Endodermal cell (in vitro differentiated cells): Measurements from ENCODE around the gene MTCH2. TPM values are rescaled to one million over a fixed set of nuclear protein-coding genes. Genes with fewer than 3 reads are reported as not detected.
"Not testable (repeated sequence)": the region's sequence is repeated elsewhere in the genome, so short reads cannot be mapped to it uniquely, and the experiment has no call there.

ENCODE experiments used
- DNase-seq: peaks from one replicate; pipeline ENCODE4 v3.0.0-alpha.2; 2017
- H3K27ac ChIP-seq: 2 replicates; pipeline ENCODE4 v1.5.1; 2013; ENCODE audit warnings: mild to moderate bottlenecking, low read depth, low read length, moderate library complexity
- H3K27me3 ChIP-seq: 2 replicates; pipeline ENCODE4 v1.6.1; 2013; ENCODE audit warnings: mild to moderate bottlenecking, low read length, moderate library complexity; ENCODE audit not compliant: insufficient read depth, control insufficient read depth, poor library complexity, severe bottlenecking
- H3K36me3 ChIP-seq: 2 replicates; pipeline ENCODE4 v1.7.0; 2013; ENCODE audit warnings: mild to moderate bottlenecking, low read length, moderate library complexity; ENCODE audit not compliant: control insufficient read depth, insufficient read depth
- H3K4me1 ChIP-seq: one replicate; pipeline ENCODE4 v1.7.0; 2013; ENCODE audit warnings: low read length; ENCODE audit not compliant: control insufficient read depth, insufficient read depth
- H3K4me3 ChIP-seq: 2 replicates; pipeline ENCODE4 v1.5.1; 2013; ENCODE audit warnings: mild to moderate bottlenecking, low read length, moderate library complexity
- H3K9ac ChIP-seq: 2 replicates; pipeline ENCODE4 v1.6.1; 2013; ENCODE audit warnings: mild to moderate bottlenecking, low read length, moderate library complexity; ENCODE audit not compliant: poor library complexity, severe bottlenecking; ENCODE audit errors: extremely low read depth
- H3K9me3 ChIP-seq: 2 replicates; pipeline ENCODE4 v1.6.1; 2013; ENCODE audit warnings: mild to moderate bottlenecking, low read length, moderate library complexity; ENCODE audit not compliant: control insufficient read depth
- H3K27ac Mint-ChIP-seq: 2 replicates; pipeline ENCODE4 v1.8.0; 2020; ENCODE audit warnings: mixed read lengths
- H3K27me3 Mint-ChIP-seq: 2 replicates; pipeline ENCODE4 v1.8.0; 2021; ENCODE audit warnings: mild to moderate bottlenecking, mixed read lengths; ENCODE audit not compliant: insufficient read depth
- H3K36me3 Mint-ChIP-seq: 2 replicates; pipeline ENCODE4 v1.8.0; 2020; ENCODE audit warnings: low read depth, mixed read lengths
- H3K4me1 Mint-ChIP-seq: 2 replicates; pipeline ENCODE4 v1.8.0; 2020; ENCODE audit warnings: mixed read lengths
- H3K4me3 Mint-ChIP-seq: 2 replicates; pipeline ENCODE4 v1.8.0; 2020; ENCODE audit warnings: mild to moderate bottlenecking, moderate library complexity, mixed read lengths
- H3K9me3 Mint-ChIP-seq: 2 replicates; pipeline ENCODE4 v1.8.0; 2020; ENCODE audit warnings: mild to moderate bottlenecking, mixed read lengths
- CTCF ChIP-seq: fragments of 200-600 bp; sonication (generic); conservative IDR thresholded peaks from 2 replicates; pipeline ENCODE4 v1.5.0; 2021; ENCODE audit warnings: antibody characterized with exemption, mild to moderate bottlenecking
- WGBS, 2 experiments: methylation state at CpG; one replicate each; pipeline versions ENCODE4 v1.1.5 to v1.1.7; 2013; ENCODE audit warnings: missing lambda C conversion rate in 2 of 2, mixed read lengths in 1 of 2; ENCODE audit not compliant: insufficient coverage in 1 of 2, insufficient read length in 1 of 2; 5-methylcytosine and 5-hydroxymethylcytosine counted together
- total RNA-seq, 2 donors: library from RNA; stranded (reverse); fragmentation: NEBNext Ultra II Directional in 1 of 2; extraction: Animal tissue kit (Norgen Biotek cat#: 25700) in 1 of 2; gene quantifications; 2 replicates in 1 of 2; 3 replicates in 1 of 2; pipeline ENCODE4 v1.2.1, GENCODE V29; 2021

The MTCH2 gene
- total RNA-seq, 2 donors from 2014 or later, result 123 to 147 TPM

DNA sequence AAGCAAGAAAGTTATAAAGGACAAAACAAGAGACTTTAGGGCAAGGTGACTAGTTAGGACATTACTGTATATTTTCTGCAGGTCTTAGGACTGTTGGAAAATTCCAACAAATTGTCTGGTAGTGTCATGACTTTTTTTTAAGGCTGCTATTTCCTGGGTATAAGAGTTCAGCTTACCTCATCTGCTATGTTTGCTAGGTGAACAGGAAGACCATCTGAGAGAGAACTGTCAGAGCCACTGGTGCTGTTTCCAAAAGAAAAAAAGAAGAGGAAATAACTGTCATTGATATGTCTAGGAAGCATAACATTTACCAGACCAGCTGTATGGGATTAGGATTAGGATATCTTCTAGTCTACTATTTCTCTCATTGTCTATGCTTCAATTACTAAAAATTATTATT lies 26.3 kb upstream of the MTCH2 start:
- Mint-ChIP-seq H3K27me3 (no peaks in the 10 kb centered on the region), H3K9me3 (no peaks in the 10 kb centered on the region), H3K4me3 (no peak overlapping the region), H3K36me3 (no peaks in the 10 kb centered on the region), H3K27ac (no peak overlapping the region), H3K4me1 (no peaks in the 10 kb centered on the region)
- no peak for TF ChIP-seq CTCF
- Histone ChIP-seq H3K4me3 (no peak overlapping the region), H3K9me3 (no peaks in the 10 kb centered on the region), H3K9ac (no peak overlapping the region), H3K27me3 (no peaks in the 10 kb centered on the region), H3K4me1 (no peaks in the 10 kb centered on the region), H3K27ac (no peak overlapping the region), H3K36me3 (no peaks in the 10 kb centered on the region)
- no peak for DNase-seq

GRCh38 chr11:47667555-47667954 lies 25.2 kb upstream of the MTCH2 start:
- Mint-ChIP-seq H3K36me3 (no peaks in the 10 kb centered on the region), H3K4me1 (no peaks in the 10 kb centered on the region), H3K4me3 (no peak overlapping the region), H3K27ac (no peak overlapping the region), H3K9me3 (no peaks in the 10 kb centered on the region), H3K27me3 (no peaks in the 10 kb centered on the region)
- TF ChIP-seq CTCF, result no peak
- no peaks in the 10 kb centered on the region for H3K27me3 ChIP-seq
- no peaks in the 10 kb centered on the region for H3K9me3 ChIP-seq
- H3K27ac ChIP-seq, result no peak overlapping the region
- no peak for DNase-seq
- WGBS, 2 experiments, result 93 to 100% methylated on average over 1 of the region's 2 CpGs
- H3K36me3 ChIP-seq, result no peaks in the 10 kb centered on the region
- no peak overlapping the region for H3K9ac ChIP-seq
- H3K4me1 ChIP-seq, result no peaks in the 10 kb centered on the region
- H3K4me3 ChIP-seq, result no peak overlapping the region

DNA sequence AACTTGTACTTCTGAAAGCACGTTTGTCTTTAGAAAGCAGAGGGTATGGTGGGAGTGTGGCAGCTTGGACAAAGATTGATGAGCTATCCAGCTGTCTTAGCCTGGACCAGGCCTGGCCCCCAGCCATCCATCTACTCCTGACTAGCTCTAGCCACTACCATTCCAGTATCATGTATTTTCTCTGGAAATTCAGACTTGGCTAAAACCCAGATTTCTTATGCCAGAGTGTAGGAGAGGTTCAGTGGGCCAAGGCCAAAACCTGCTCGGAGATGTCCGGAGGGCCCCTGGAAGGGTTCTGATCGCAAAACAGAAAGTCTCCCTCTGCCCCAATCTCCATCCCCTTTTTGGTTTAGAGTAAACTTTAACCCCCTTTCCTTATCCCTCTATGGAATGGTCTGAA lies 24.8 kb upstream of the MTCH2 start:
- H3K27me3 ChIP-seq, result no peaks in the 10 kb centered on the region
- no peaks in the 10 kb centered on the region for H3K36me3 Mint-ChIP-seq
- H3K4me1 Mint-ChIP-seq, result no peaks in the 10 kb centered on the region
- no peak for DNase-seq
- no peaks in the 10 kb centered on the region for H3K4me1 ChIP-seq
- no peak for TF ChIP-seq CTCF
- no peaks in the 10 kb centered on the region for H3K9me3 ChIP-seq
- no peak overlapping the region for H3K27ac ChIP-seq
- H3K4me3 ChIP-seq, result no peak overlapping the region
- no peaks in the 10 kb centered on the region for H3K27me3 Mint-ChIP-seq
- H3K27ac Mint-ChIP-seq, result no peak overlapping the region
- H3K36me3 ChIP-seq, result no peaks in the 10 kb centered on the region
- H3K9me3 Mint-ChIP-seq, result no peaks in the 10 kb centered on the region
- 82 to 83% methylated on average over 3 to 4 of the region's 4 CpGs for WGBS, 2 experiments
- H3K4me3 Mint-ChIP-seq, result no peak overlapping the region
- H3K9ac ChIP-seq, result no peak overlapping the region

DNA sequence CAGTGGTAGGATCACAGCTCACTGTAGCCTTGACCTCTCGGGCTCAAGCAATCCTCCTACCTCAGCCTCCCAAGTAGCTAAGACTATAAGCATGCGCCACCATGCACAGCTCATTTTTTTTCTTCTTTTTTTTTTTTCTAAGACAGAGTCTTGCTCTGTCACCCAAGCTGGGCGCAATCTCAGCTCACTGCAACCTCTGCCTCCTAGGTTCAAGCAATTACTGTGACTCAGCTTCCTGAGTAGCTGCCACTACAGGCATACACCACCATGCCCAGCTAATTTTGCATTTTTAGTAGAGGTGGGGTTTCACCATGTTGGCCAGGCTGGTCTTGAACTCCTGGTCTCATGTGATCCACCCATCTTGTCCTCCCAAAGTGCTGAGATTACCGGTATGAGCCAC lies 22.6 kb upstream of the MTCH2 start:
- not testable (repeated sequence) for H3K27me3 Mint-ChIP-seq

More for the DNA sequence above, 22.6 kb upstream of the MTCH2 start:
- not testable (repeated sequence) for H3K4me1 ChIP-seq, H3K27ac Mint-ChIP-seq, DNase-seq, H3K9me3 Mint-ChIP-seq, H3K36me3 ChIP-seq, H3K9me3 ChIP-seq, H3K4me3 ChIP-seq, H3K27ac ChIP-seq, H3K9ac ChIP-seq, H3K4me1 Mint-ChIP-seq, H3K36me3 Mint-ChIP-seq, H3K27me3 ChIP-seq, H3K4me3 Mint-ChIP-seq
- WGBS, 2 experiments, result 90 to 93% methylated on average over 4 of the region's 4 CpGs
